Measurements from ENCODE around the gene TPT1. TPM values are rescaled to one million over a fixed set of nuclear protein-coding genes. Genes with fewer than 3 reads are reported as not detected.

The TPT1 gene
- total RNA-seq, 1 donor = 5,269 TPM

GRCh38 chr13:45364876-45365557 is 24.0 kb upstream of the TPT1 start:
- H3K4me3 ChIP-seq (ENCODE audit: low read depth, low read length) = no peak overlapping the region
- no peak for TF ChIP-seq CTCF (IDR thresholded peaks at IDR 0.05; ENCODE audit: insufficient read depth, low read length)
- DNase-seq (ENCODE audit: low read depth) = no peak

DNA sequence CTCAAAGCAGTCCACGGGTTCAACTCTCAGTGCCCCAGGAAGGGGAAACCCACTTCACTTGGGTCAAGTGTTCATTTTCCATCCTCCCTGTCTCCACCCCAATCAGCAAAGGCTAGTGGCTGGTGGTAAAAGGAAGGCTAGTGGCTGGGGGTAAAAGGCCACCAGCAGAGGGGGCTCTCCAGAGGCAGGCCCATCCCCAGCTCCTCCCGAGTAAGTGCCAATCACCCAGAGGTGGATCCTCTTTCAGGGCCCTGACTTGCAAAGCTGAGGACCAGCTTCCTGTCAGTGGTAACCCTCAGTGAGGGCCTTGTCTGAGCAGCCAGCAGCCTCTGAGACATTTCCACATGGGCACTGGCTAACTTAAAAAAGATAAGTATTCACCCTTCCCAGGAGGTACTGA is 22.0 kb upstream of the TPT1 start:
- H3K4me3 ChIP-seq (ENCODE audit: low read depth, low read length) = no peak overlapping the region
- no peak for TF ChIP-seq CTCF (IDR thresholded peaks at IDR 0.05; ENCODE audit: insufficient read depth, low read length)
- DNase-seq (ENCODE audit: low read depth) = no peak

GRCh38 chr13:45361596-45362206 is 20.7 kb upstream of the TPT1 start:
- peak; percentile 61 for DNase-seq (ENCODE audit: low read depth)
- H3K4me3 ChIP-seq (ENCODE audit: low read depth, low read length) = no peak overlapping the region
- no peak for TF ChIP-seq CTCF (IDR thresholded peaks at IDR 0.05; ENCODE audit: insufficient read depth, low read length)

- H3K4me3 ChIP-seq (ENCODE audit: low read depth, low read length) = no peak overlapping the region
- no peak for TF ChIP-seq CTCF (IDR thresholded peaks at IDR 0.05; ENCODE audit: insufficient read depth, low read length)
- no peak for DNase-seq (ENCODE audit: low read depth)
Observed at GRCh38 chr13:45356966-45357672, 16.1 kb upstream of the TPT1 start.

DNA sequence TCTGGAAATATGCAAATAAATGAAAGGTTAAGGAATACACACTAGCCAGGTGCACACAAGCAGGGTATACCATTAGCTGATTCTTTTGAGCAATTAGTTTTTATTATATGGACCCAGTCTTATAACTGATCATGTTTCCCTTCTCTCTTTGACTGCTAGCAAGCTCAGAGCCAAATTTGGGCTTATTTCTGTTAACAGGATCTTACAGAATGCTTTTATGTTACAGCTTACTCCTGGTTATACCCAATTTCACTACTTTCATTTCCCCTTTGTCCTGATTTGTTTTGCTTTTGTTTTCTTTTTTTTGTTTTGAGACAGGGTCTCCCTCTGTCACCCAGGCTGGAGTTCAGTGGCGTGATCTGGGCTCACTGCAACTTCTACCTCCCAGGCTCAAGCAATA is 12.9 kb upstream of the TPT1 start:
- H3K4me3 ChIP-seq (ENCODE audit: low read depth, low read length) = no peak overlapping the region
- no peak for DNase-seq (ENCODE audit: low read depth)
- no peak for TF ChIP-seq CTCF (IDR thresholded peaks at IDR 0.05; ENCODE audit: insufficient read depth, low read length)

GRCh38 chr13:45352031-45352430 is 11.0 kb upstream of the TPT1 start:
- no peak overlapping the region for H3K4me3 ChIP-seq (ENCODE audit: low read depth, low read length)
- TF ChIP-seq CTCF (IDR thresholded peaks at IDR 0.05; ENCODE audit: insufficient read depth, low read length) = no peak
- DNase-seq (ENCODE audit: low read depth) = no peak
